ENCODE data around the gene ORAI2.
A peak's percentile ranks its signal among the peaks of the same experiment; 100 is the strongest.

The ORAI2 gene

DNA sequence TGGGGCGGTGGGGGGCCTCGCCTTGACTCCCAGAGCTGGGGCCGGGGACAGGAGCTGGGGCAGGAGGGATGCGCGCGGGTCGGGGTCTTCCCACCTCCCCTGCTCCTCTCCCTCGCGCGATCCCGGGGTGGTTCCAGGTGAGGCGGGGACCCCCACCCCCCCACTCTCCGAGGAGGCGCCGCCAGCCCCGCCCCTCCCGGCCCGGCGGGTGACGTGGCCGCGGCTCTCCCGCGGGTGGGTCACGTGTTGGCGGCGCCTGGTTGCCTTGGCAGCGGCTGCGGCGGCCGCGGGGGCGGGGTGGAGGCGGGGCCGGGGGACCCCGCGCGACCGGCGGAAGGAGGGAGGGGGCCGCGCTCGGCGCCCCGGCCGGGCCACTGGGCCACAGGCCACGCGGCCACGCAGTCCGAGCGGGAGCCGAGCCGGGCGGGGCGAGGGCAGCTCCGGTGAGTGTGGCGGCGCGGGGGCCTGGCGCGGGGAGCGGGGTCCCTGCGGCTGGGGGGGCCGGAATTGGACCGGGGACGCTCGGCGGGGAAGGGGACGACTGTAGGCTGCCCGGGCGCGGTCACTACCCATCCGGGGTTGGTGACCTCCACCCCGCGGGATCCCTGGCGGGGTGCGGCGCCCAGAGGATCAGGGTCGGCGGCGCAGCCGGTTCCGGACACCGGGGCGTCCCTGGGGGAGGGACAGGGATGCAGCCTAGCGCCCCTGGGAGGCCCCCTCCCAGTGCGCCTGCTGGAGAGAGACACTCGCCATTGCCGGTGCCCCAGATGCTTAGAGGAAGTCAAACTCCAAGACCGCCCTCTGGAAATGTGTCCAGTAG, at the start of gene ORAI2:
Gene ORAI2, plus strand, starts transcription at position 357 of the 820 bp plus-strand sequence. CDS start 5,382 bp downstream, outside the sequence.
- H3K27ac ChIP-seq, result peak within 1 kb of the TSS; percentile 96
- TF ChIP-seq, protein P1, sequence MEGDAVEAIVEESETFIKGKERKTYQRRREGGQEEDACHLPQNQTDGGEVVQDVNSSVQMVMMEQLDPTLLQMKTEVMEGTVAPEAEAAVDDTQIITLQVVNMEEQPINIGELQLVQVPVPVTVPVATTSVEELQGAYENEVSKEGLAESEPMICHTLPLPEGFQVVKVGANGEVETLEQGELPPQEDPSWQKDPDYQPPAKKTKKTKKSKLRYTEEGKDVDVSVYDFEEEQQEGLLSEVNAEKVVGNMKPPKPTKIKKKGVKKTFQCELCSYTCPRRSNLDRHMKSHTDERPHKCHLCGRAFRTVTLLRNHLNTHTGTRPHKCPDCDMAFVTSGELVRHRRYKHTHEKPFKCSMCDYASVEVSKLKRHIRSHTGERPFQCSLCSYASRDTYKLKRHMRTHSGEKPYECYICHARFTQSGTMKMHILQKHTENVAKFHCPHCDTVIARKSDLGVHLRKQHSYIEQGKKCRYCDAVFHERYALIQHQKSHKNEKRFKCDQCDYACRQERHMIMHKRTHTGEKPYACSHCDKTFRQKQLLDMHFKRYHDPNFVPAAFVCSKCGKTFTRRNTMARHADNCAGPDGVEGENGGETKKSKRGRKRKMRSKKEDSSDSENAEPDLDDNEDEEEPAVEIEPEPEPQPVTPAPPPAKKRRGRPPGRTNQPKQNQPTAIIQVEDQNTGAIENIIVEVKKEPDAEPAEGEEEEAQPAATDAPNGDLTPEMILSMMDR (conservative IDR thresholded peaks at IDR 0.05), result no peak

DNA sequence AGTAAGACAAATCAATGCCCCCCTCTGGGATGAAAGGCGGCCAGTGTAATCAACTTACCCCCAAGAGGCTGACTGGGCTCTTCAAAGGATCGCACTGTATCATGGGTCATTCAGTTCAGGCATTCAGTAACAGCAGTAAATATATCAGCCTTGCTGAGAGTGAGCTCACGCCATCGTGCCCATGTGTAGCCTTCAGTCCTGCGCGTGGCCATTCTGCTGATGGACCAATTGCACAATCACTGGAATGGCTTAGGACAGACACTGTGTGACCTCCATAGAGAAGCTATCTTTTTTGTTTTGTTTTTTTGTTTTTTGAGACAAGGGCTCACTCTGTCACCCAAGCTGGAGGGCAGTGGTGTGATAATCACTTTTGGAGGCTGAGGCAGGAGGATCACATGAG, 46.3 kb upstream of the ORAI2 start:
- H3K27ac ChIP-seq, result no peak overlapping the region
- TF ChIP-seq, protein P1 (conservative IDR thresholded peaks at IDR 0.05), result no peak

DNA sequence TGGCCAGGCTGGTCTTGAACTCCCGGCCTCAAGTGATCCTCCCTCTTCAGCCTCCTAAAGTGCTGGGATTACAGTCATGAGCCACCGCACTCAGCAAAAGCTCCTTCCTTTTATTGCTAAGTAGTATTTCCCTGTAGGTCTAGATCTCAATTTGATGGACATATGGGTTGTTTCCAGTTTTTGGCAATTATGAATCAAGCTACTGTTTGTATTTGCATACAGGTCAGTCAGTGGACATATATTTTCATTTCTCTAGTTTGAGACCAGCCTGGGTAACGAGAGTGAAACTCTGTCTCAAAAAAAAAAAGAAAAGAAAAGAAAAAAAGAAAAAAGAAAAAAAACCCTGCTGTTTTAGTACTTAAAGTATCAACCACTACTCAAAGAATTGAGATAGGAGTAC, 43.6 kb upstream of the ORAI2 start:
- TF ChIP-seq, protein P1 (conservative IDR thresholded peaks at IDR 0.05), result no peak
- H3K27ac ChIP-seq, result no peak overlapping the region

DNA sequence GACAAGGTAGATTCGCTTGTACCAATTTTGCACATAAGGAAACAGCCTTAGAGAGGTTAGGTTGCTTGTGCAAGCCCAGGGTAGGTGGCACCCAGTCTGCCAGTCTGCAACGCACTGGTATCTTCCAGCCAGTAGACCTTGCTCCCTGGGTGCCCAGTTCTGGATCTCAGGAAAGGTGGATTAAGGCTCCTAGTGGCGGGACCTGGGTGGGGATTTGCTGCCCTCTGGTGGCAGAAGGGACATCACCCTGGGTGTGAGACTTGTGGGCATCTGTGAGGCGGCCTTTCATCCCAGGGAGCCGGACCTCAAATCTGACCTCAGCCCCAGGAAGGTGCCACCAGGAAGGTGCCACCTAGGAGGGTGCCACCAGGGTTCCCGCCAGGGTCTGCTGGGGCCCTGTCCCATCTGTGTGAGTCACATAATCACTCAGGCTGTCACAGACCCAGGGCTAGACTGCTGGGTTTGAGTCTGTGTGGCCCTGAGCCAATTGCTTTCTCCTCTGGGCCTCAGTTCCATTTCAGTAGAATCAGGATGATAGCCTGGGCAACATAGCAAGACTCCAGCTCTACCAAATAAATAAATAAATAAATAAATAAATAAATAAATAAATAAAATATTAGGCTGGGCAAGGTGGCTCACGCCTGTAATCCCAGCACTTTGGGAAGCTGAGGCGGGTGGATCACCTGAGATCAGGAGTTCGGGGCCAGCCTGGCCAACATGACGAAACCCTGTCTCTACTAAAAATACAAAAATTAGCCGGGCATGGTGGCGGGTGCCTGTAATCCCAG, 42.5 kb upstream of the ORAI2 start:
- H3K27ac ChIP-seq, result no peak overlapping the region
- TF ChIP-seq, protein P1 (conservative IDR thresholded peaks at IDR 0.05), result peak; percentile 98

DNA sequence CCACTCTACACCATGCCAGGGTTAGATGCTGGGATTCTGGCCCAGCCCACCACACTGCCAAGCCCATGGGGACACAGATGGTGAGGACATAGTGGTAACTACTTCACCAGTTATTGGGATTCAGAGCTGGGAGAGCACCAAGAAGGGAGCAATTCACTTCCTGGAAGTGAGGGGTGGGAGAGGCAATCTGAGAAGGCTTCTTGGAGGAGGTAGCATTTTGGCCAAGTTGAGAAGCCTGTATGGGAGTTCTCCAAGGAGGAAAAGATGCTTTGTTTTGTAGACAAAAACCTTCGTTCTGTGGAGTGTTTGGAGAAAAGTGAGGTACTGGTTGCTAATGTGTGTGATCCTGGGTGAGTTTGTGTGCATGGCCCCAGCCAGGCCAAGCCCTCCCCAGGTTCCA, 41.0 kb upstream of the ORAI2 start:
- TF ChIP-seq, protein P1 (conservative IDR thresholded peaks at IDR 0.05), result no peak
- no peak overlapping the region for H3K27ac ChIP-seq

DNA sequence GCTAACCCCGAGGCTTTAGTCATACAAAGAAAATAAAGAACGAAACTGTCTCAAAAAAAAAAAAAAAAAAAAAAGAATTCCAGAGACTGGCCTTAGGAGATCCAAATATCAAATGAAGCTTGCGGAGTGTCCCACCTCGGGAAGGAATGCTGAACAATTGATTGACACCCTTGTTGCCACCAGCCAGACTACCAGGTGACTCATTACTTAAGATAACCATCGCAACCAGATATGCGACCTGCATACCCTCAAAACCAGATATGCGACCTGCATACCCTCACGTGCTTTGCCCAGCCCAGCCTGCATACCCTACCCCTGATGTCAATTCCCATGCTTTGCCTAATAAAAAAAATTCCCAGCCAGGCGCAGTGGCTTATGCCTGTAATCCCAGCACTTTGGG, 39.9 kb upstream of the ORAI2 start:
- TF ChIP-seq, protein P1 (conservative IDR thresholded peaks at IDR 0.05), result no peak
- 0 out of 2 replicates have a peak overlapping the region, but pooled peaks have one; percentile 99 for H3K27ac ChIP-seq

DNA sequence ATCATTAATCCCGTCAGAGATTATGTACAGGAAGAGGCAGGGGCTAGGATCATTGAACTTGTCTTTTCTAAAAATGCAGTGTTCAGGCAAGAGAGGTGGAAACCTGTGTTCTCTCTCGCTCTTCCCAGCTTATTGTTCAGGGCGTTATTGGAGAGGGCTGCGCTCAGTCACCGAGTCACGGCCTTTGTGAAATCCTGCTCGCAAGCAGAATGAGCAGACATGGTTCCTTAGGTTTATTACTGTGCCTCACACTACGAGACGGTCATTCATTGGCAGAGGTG, 37.8 kb upstream of the ORAI2 start:
- TF ChIP-seq, protein P1 (conservative IDR thresholded peaks at IDR 0.05), result no peak
- H3K27ac ChIP-seq, result peak overlapping the region; percentile 99

Data from VCaP (cell line).